HG03135 (cell line): ENCODE results near the gene TBC1D5.
"Not testable (repeated sequence)": the region's sequence is repeated elsewhere in the genome, so short reads cannot be mapped to it uniquely, and the experiment has no call there.

Source experiments
- ATAC-seq: cut with Tn5 transposase; IDR thresholded peaks from one replicate; pipeline ENCODE4 v1.9.1; 2021; ENCODE audit warnings: mild to moderate bottlenecking, moderate library complexity; ENCODE audit not compliant: unreplicated experiment

The TBC1D5 gene

GRCh38 chr3:17153209-17153608, 589.2 kb downstream of the TBC1D5 start:
- no peak for ATAC-seq

- ATAC-seq = peak; percentile 90
Measured at GRCh38 chr3:17151598-17152373, 590.6 kb downstream of the TBC1D5 start.

GRCh38 chr3:17149076-17149475, 593.4 kb downstream of the TBC1D5 start:
- no peak for ATAC-seq

GRCh38 chr3:17144665-17144993, 597.8 kb downstream of the TBC1D5 start:
- ATAC-seq = no peak

GRCh38 chr3:17143893-17144664, 598.4 kb downstream of the TBC1D5 start:
- no peak for ATAC-seq

- ATAC-seq = no peak
Measured at GRCh38 chr3:17142516-17142915, 599.9 kb downstream of the TBC1D5 start.

- ATAC-seq = no peak
Measured at GRCh38 chr3:17141699-17142098, 600.7 kb downstream of the TBC1D5 start.

- no peak for ATAC-seq
Measured at GRCh38 chr3:17140670-17141505, 601.5 kb downstream of the TBC1D5 start.

GRCh38 chr3:17138246-17139039, 604.0 kb downstream of the TBC1D5 start:
- no peak for ATAC-seq

GRCh38 chr3:17137321-17137826, 605.1 kb downstream of the TBC1D5 start:
- no peak for ATAC-seq

- ATAC-seq = no peak
Measured at GRCh38 chr3:17136136-17136721, 606.2 kb downstream of the TBC1D5 start.

GRCh38 chr3:17135696-17136095, 606.7 kb downstream of the TBC1D5 start:
- no peak for ATAC-seq

GRCh38 chr3:17133632-17134545, 608.5 kb downstream of the TBC1D5 start:
- ATAC-seq = no peak

GRCh38 chr3:17132286-17133115, 609.9 kb downstream of the TBC1D5 start:
- ATAC-seq = no peak

- ATAC-seq = no peak
Measured at GRCh38 chr3:17130956-17131355, 611.5 kb downstream of the TBC1D5 start.

- no peak for ATAC-seq
Measured at GRCh38 chr3:17129556-17129955, 612.9 kb downstream of the TBC1D5 start.

GRCh38 chr3:17128671-17129070, 613.8 kb downstream of the TBC1D5 start:
- ATAC-seq = not testable (repeated sequence)
